BLaER1 treated with 17β-estradiol and CSF1 and Interleukin-3, amounts not matched to agents 10 nM and 100 nM (cell line): ENCODE data around the gene CT47C1.

Source experiments
- H3K27ac ChIP-seq, 11 experiments: shearing (Covaris generic); formaldehyde crosslinking; 2 replicates each; pipeline ENCODE4 v1.8.1; 2022
- H3K27me3 ChIP-seq, 11 experiments: shearing (Covaris generic); formaldehyde crosslinking; 2 replicates each; pipeline ENCODE4 v1.8.1; 2022
- H3K36me3 ChIP-seq, 11 experiments: shearing (Covaris generic); formaldehyde crosslinking; 2 replicates each; pipeline ENCODE4 v1.8.1; 2022
- H3K4me1 ChIP-seq, 10 experiments: shearing (Covaris generic); formaldehyde crosslinking; 2 replicates each; pipeline ENCODE4 v1.8.1; 2022
- H3K4me2 ChIP-seq, 11 experiments: shearing (Covaris generic); formaldehyde crosslinking; 2 replicates each; pipeline ENCODE4 v1.8.1; 2022
- H3K4me3 ChIP-seq, 10 experiments: shearing (Covaris generic); formaldehyde crosslinking; 2 replicates each; pipeline ENCODE4 v1.8.1; 2022
- H3K9ac ChIP-seq, 11 experiments: shearing (Covaris generic); formaldehyde crosslinking; 2 replicates each; pipeline ENCODE4 v1.8.1; 2022
- H3K9me3 ChIP-seq, 11 experiments: shearing (Covaris generic); formaldehyde crosslinking; replicated peaks in 1 of 11; 2 replicates each; pipeline ENCODE4 v1.8.1; 2022
- H4K20me1 ChIP-seq, 11 experiments: shearing (Covaris generic); formaldehyde crosslinking; 2 replicates each; pipeline ENCODE4 v1.8.1; 2022
- Cebpa-rat ChIP-seq, 11 experiments: shearing (Covaris generic); IDR thresholded peaks; 2 replicates each; pipeline ENCODE4 v1.8.1; 2022

CT47C1 gene

DNA sequence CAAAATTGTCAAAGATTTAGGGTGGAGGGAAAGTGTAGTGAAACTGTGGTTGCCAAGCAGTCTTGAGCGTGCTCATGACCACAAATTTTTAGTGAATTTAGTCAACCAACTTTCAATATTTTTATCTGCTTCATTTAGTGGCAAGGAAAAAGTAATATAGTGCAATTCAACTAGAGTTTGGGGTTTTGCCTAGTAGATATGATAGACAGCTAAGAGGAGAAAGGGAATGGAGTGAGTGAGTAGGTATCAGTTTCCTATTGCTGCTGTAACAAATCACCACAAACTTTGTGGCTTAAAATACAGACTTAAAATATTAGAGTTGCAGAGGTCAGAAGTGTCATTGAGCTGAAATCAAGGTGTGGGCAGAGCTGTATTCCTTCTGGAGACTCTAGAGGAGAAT is 3.7 kb upstream of the CT47C1 start:
- Histone ChIP-seq H3K4me2 (no peak overlapping the region), H3K4me1 (peaks cover 7 to 41% (median 34%) of the 10 kb centered on the region in 10 experiments; a peak in 19 of 20 replicates), H3K9ac (no peak overlapping the region), H3K36me3 (no peaks in the 10 kb centered on the region), H3K9me3 (peaks cover 0 to 11% (median 5%) of the 10 kb centered on the region in 11 experiments; a peak in 5 of 22 replicates), H4K20me1 (no peaks in the 10 kb centered on the region), H3K27ac (no peak overlapping the region), H3K27me3 (peaks cover 0 to 3% (median 0%) of the 10 kb centered on the region in 11 experiments; a peak in 1 of 22 replicates), H3K4me3 (no peak overlapping the region)
- TF ChIP-seq Cebpa-rat (IDR thresholded peaks at IDR 0.05) = no peak

GRCh38 chrX:119069762-119070161 is 3.0 kb upstream of the CT47C1 start:
- Histone ChIP-seq H3K27me3 (peaks cover 0 to 3% (median 0%) of the 10 kb centered on the region in 11 experiments; a peak in 1 of 22 replicates), H3K9ac (no peak overlapping the region), H4K20me1 (no peaks in the 10 kb centered on the region), H3K4me3 (no peak overlapping the region), H3K36me3 (no peaks in the 10 kb centered on the region), H3K9me3 (peaks cover 0 to 11% (median 5%) of the 10 kb centered on the region in 11 experiments; a peak in 5 of 22 replicates), H3K4me2 (no peak overlapping the region), H3K27ac (no peak overlapping the region), H3K4me1 (peaks cover 7 to 41% (median 34%) of the 10 kb centered on the region in 10 experiments; a peak in 19 of 20 replicates)
- TF ChIP-seq Cebpa-rat (IDR thresholded peaks at IDR 0.05) = no peak

GRCh38 chrX:119071381-119071780 is 1.4 kb upstream of the CT47C1 start:
- peaks cover 0 to 11% (median 5%) of the 10 kb centered on the region in 11 experiments; a peak in 5 of 22 replicates for H3K9me3 ChIP-seq
- H3K9ac ChIP-seq = no peak overlapping the region
- no peaks in the 10 kb centered on the region for H3K36me3 ChIP-seq
- TF ChIP-seq Cebpa-rat (IDR thresholded peaks at IDR 0.05) = no peak
- H3K27me3 ChIP-seq = no peaks in the 10 kb centered on the region
- peaks cover 7 to 32% (median 28%) of the 10 kb centered on the region in 10 experiments; a peak in 19 of 20 replicates for H3K4me1 ChIP-seq
- no peak overlapping the region for H3K4me3 ChIP-seq
- H4K20me1 ChIP-seq = no peaks in the 10 kb centered on the region
- no peak overlapping the region; a peak in 1 of 22 replicates for H3K27ac ChIP-seq
- peak overlapping the region; percentile 3 to 51 (median 39); a peak in 19 of 22 replicates for H3K4me2 ChIP-seq

- peaks cover 0 to 18% (median 5%) of the 10 kb centered on the region in 11 experiments; a peak in 10 of 22 replicates for H3K9me3 ChIP-seq
- no peak overlapping the region for H3K9ac ChIP-seq
- H3K4me1 ChIP-seq = peaks cover 7 to 14% (median 12%) of the 10 kb centered on the region in 10 experiments; a peak in 19 of 20 replicates
- no peak overlapping the region for H3K4me2 ChIP-seq
- no peak for TF ChIP-seq Cebpa-rat (IDR thresholded peaks at IDR 0.05)
- H3K4me3 ChIP-seq = no peak overlapping the region
- H3K27me3 ChIP-seq = no peaks in the 10 kb centered on the region
- H3K36me3 ChIP-seq = no peaks in the 10 kb centered on the region
- no peaks in the 10 kb centered on the region for H4K20me1 ChIP-seq
- no peak overlapping the region for H3K27ac ChIP-seq
Measured at GRCh38 chrX:119073200-119073905, 560 bp downstream of the CT47C1 start.

- H3K4me2 ChIP-seq = no peak overlapping the region
- H3K4me3 ChIP-seq = no peak overlapping the region
- peaks cover 3 to 21% (median 10%) of the 10 kb centered on the region in 11 experiments; a peak in 17 of 22 replicates for H3K9me3 ChIP-seq
- no peaks in the 10 kb centered on the region for H3K27me3 ChIP-seq
- peaks cover 7 to 14% (median 12%) of the 10 kb centered on the region in 10 experiments; a peak in 19 of 20 replicates for H3K4me1 ChIP-seq
- H3K9ac ChIP-seq = no peak overlapping the region
- no peak for TF ChIP-seq Cebpa-rat (IDR thresholded peaks at IDR 0.05)
- H3K27ac ChIP-seq = no peak overlapping the region
- H3K36me3 ChIP-seq = no peaks in the 10 kb centered on the region
- H4K20me1 ChIP-seq = no peaks in the 10 kb centered on the region
Measured at GRCh38 chrX:119073911-119074310, 1.1 kb downstream of the CT47C1 start.

DNA sequence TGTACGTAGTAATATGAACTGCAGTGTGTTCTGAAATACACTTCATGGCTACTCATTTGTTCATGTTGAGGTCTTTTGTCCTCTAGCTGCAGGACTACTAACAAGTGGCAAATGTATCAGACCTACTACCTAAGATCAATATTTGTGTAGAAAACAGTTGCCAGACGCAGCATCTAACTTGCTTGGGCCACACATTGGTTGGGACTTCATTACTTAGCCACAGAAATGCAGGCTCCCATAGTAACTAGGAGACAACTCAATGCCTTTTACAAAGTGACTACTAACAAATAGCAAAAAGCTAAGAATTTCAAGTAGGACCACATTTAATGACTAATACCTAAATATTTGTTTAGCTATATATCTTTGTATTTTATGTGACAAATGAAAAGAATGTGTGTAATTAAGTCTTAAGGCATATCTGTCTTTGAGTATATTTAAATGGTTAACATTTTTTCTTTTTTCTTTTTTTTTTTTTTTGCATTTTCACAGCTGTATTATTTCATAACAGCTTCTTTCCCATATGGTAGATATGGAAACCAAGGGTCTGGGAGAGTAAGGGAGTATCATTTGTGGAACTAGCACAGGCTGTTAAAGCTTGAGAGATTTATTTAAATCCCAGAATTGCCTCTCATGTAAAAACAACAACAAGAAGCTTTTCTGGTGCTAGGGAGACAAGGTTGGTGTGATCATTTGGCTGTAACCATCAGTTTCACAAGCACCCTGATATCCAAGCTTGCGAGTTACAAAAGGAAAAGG is 2.7 kb downstream of the CT47C1 start:
- Histone ChIP-seq H4K20me1 (no peaks in the 10 kb centered on the region), H3K4me3 (no peak overlapping the region), H3K27me3 (0 out of 22 replicates have a peak, but pooled peaks cover 0 to 3% (median 0%) of the 10 kb centered on the region in 11 experiments), H3K4me2 (no peak overlapping the region), H3K36me3 (no peaks in the 10 kb centered on the region), H3K27ac (no peak overlapping the region), H3K9ac (no peak overlapping the region), H3K4me1 (peaks cover 7 to 14% (median 12%) of the 10 kb centered on the region in 10 experiments; a peak in 19 of 20 replicates), H3K9me3 (peaks cover 10 to 30% (median 19%) of the 10 kb centered on the region in 11 experiments; a peak in 19 of 22 replicates)
- no peak for TF ChIP-seq Cebpa-rat (IDR thresholded peaks at IDR 0.05)

DNA sequence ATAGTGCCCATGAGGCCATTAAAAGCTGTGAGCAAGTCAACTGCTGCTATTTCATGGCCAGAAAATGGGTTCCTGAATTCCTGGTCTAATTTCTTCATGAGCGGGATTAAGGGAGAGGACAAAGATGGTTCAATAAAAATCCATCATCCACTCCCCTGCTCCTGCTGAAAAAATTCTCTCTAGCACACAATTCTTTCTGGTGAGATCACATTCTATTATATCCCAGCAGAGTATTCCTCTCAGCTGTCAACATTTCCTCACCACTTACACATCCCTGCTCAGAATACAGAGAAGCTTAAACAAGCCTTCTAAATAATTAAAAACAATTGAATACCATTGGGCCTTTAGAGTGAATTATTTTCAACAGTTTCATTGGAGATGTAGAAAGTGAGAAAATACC is 9.5 kb downstream of the CT47C1 start:
- Histone ChIP-seq H3K27ac (no peak overlapping the region), H3K9me3 (peaks cover 9 to 24% (median 18%) of the 10 kb centered on the region in 11 experiments; a peak in 18 of 22 replicates), H3K36me3 (no peaks in the 10 kb centered on the region), H3K4me2 (no peak overlapping the region), H3K4me3 (no peak overlapping the region), H4K20me1 (no peaks in the 10 kb centered on the region), H3K27me3 (0 out of 22 replicates have a peak, but pooled peaks cover 0 to 3% (median 0%) of the 10 kb centered on the region in 11 experiments), H3K9ac (no peak overlapping the region), H3K4me1 (peaks cover 0 to 7% (median 0%) of the 10 kb centered on the region in 10 experiments; a peak in 2 of 20 replicates)
- TF ChIP-seq Cebpa-rat (IDR thresholded peaks at IDR 0.05) = no peak

DNA sequence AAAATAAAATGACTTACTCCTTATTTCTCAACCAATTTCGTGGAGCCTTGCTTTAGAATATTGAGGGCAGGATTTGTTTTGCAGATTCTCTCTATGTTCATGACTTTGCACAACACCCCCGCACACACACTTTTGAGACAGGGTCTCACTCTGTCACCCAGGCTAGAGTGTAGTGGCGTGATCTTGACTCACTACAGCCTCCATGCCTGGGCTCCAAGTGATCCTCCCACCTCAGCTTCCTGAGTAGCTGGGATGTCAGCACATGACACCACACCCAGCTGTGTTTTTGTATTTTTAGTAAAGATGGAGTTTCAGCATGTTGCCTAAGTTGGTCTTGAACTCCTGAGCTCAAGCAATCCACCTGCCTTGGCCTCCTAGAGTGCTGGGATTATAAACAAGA is 12.0 kb downstream of the CT47C1 start:
- no peaks in the 10 kb centered on the region for H4K20me1 ChIP-seq
- no peak for TF ChIP-seq Cebpa-rat (IDR thresholded peaks at IDR 0.05)
- H3K4me3 ChIP-seq = no peak overlapping the region
- no peak overlapping the region for H3K27ac ChIP-seq
- peaks cover 0 to 8% (median 0%) of the 10 kb centered on the region in 10 experiments; a peak in 3 of 20 replicates for H3K4me1 ChIP-seq
- H3K27me3 ChIP-seq = 0 out of 22 replicates have a peak, but pooled peaks cover 0 to 6% (median 0%) of the 10 kb centered on the region in 11 experiments
- H3K9me3 ChIP-seq = peaks cover 0 to 5% (median 2%) of the 10 kb centered on the region in 11 experiments; a peak in 8 of 22 replicates
- no peaks in the 10 kb centered on the region for H3K36me3 ChIP-seq
- H3K9ac ChIP-seq = no peak overlapping the region
- H3K4me2 ChIP-seq = peak overlapping the region in 3 of 11 experiments; percentile 2 to 26 (median 18); a peak in 3 of 22 replicates

- peaks cover 0 to 10% (median 0%) of the 10 kb centered on the region in 10 experiments; a peak in 3 of 20 replicates for H3K4me1 ChIP-seq
- 0 out of 22 replicates have a peak, but pooled peaks cover 0 to 6% (median 0%) of the 10 kb centered on the region in 11 experiments for H3K27me3 ChIP-seq
Measured at GRCh38 chrX:119087121-119087520, 14.3 kb downstream of the CT47C1 start.

More at GRCh38 chrX:119087121-119087520, 14.3 kb downstream of the CT47C1 start:
- no peak for TF ChIP-seq Cebpa-rat (IDR thresholded peaks at IDR 0.05)
- H3K36me3 ChIP-seq = no peaks in the 10 kb centered on the region
- no peak overlapping the region for H3K9ac ChIP-seq
- no peaks in the 10 kb centered on the region for H3K9me3 ChIP-seq
- no peak overlapping the region for H3K4me2 ChIP-seq
- H3K27ac ChIP-seq = no peak overlapping the region
- H4K20me1 ChIP-seq = no peaks in the 10 kb centered on the region
- H3K4me3 ChIP-seq = no peak overlapping the region
